Stimulated activated naive CD8-positive, alpha-beta T cell treated with anti-CD3 and anti-CD28 coated beads, Interleukin-15, Interleukin-2, amounts not matched to agents 100 ng/mL and 50 ng/mL, for 24 hours (primary cell): ENCODE measurements around the gene TEKT4.
"Not testable (repeated sequence)": the region's sequence is repeated elsewhere in the genome, so short reads cannot be mapped to it uniquely, and the experiment has no call there.

Experiments
- H3K27ac Mint-ChIP-seq: one replicate; pipeline ENCODE4 v1.8.0; 2021; ENCODE audit warnings: mild to moderate bottlenecking, mixed read lengths
- H3K27me3 Mint-ChIP-seq: one replicate; pipeline ENCODE4 v1.8.0; 2021; ENCODE audit warnings: mixed read lengths
- H3K36me3 Mint-ChIP-seq: one replicate; pipeline ENCODE4 v1.8.0; 2021; ENCODE audit warnings: low read depth, mixed read lengths
- H3K4me1 Mint-ChIP-seq: one replicate; pipeline ENCODE4 v1.8.0; 2021; ENCODE audit warnings: low read depth, mixed read lengths
- H3K4me3 Mint-ChIP-seq: one replicate; pipeline ENCODE4 v1.8.0; 2021; ENCODE audit warnings: mild to moderate bottlenecking, mixed read lengths
- H3K9me3 Mint-ChIP-seq: one replicate; pipeline ENCODE4 v1.8.0; 2021; ENCODE audit warnings: mixed read lengths

TEKT4 gene

DNA sequence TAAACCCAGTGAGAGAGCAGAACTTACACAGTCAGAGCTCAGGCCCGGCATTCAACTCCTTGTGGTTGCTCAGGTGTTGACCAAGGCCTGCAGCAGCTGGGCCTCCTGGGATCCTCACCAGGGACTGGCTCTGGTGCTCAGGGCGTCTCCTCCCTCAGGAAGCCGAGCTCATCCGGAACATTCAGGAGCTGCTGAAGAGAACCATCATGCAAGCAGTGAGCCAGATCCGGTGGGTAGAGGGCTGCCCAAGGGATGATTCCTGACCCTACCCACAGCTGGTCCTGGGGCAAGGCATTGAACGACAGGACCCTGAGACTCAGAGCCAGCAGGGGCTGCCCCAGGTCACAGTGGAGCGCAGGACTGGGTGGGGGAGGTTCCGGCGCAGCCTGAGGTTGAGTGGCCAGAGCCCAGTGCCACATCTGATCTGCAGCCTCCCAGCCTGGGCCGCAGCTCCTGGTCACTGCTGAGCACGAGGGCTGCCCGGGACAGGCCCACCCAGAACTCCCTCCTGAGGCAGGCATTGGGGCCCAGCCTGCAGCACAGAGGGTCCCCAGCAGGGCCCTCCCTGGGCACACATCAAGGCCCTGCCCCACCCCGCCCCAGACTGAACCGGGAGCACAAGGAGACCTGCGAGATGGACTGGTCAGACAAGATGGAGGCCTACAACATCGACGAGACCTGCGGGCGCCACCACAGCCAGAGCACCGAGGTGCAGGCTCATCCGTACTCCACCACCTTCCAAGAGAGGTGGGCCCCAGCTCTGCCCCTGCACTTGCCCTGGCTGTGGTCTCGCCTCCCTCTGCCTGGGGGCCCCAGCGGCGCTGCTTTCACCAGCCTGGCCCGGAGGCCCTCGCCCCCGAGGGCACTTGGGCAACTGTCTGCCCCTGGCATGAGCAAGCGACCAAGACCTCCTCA, 2.4 kb downstream of the TEKT4 start:
- no peaks in the 10 kb centered on the region for H3K4me1 Mint-ChIP-seq
- H3K9me3 Mint-ChIP-seq, result no peaks in the 10 kb centered on the region
- no peak overlapping the region for H3K27ac Mint-ChIP-seq
- H3K4me3 Mint-ChIP-seq, result no peak overlapping the region
- H3K27me3 Mint-ChIP-seq, result no peaks in the 10 kb centered on the region
- H3K36me3 Mint-ChIP-seq, result no peaks in the 10 kb centered on the region

DNA sequence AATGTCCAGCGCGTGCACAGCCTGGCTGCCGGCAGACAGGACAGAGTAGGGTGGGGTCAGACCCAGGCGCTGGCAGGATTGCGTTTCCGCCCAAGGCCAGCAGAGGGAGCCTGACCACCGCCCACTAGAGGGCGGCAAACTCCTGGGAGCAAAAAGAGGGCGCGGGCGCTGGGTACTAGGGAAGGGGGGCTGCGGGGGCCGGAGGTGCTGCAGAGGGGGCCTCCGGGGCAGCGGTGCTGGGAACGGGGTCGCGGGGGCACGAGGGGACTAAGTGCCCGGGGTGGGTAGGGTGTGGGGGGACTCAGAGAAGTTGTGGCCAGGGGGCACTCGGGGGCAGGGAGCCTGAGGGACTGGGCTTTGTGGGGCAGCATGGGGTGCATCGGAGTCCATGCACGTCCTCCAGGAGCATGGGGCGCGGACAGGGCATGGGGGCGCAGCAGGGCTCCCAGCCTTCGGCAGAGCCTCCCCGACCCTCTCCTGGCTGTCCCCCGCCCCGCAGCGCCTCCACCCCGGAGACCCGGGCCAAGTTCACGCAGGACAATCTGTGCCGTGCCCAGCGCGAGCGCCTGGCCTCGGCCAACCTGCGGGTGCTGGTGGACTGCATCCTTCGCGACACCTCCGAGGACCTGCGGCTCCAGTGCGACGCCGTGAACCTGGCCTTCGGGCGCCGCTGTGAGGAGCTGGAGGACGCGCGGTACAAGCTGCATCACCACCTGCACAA, 3.2 kb downstream of the TEKT4 start:
- H3K27me3 Mint-ChIP-seq, result no peaks in the 10 kb centered on the region

DNA sequence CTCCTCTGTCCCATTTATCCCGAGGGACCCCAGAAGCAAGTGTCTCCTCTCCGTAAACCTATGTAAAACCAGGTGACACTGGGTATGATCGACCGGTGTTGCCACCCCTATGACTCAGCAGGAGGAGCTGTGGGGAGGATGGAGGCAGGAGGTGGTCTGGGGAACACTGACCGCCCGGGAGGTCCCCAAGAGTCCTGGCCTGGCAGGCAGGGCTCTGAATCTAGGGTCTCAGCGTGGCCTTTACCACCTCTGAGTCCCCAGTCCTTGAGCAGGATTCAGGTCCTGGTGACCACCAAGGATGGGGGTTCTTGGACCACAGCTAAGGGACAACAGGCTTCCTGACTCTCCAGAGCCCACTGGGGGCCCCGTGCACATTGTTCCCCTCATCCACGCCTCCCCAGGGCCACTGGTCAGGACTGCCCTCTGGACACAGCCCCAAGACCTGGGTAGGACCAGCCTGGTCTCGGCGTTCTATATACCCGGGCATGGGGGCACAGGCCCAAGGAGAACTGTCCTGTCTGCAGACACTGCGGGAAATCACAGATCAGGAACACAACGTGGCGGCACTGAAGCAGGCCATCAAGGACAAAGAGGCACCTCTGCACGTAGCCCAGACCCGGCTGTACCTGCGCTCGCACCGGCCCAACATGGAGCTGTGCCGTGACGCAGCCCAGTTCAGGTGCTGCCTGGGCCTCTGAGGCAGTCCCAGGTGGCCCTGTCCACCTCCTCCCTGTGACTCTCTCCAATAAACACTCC, 4.0 kb downstream of the TEKT4 start:
- Mint-ChIP-seq H3K4me1 (no peaks in the 10 kb centered on the region), H3K27me3 (no peaks in the 10 kb centered on the region), H3K27ac (no peak overlapping the region), H3K9me3 (no peaks in the 10 kb centered on the region), H3K4me3 (no peak overlapping the region), H3K36me3 (no peaks in the 10 kb centered on the region)

More for the DNA sequence above, 3.2 kb downstream of the TEKT4 start:
- Mint-ChIP-seq H3K9me3 (no peaks in the 10 kb centered on the region), H3K36me3 (no peaks in the 10 kb centered on the region), H3K4me3 (no peak overlapping the region), H3K27ac (no peak overlapping the region), H3K4me1 (no peaks in the 10 kb centered on the region)

DNA sequence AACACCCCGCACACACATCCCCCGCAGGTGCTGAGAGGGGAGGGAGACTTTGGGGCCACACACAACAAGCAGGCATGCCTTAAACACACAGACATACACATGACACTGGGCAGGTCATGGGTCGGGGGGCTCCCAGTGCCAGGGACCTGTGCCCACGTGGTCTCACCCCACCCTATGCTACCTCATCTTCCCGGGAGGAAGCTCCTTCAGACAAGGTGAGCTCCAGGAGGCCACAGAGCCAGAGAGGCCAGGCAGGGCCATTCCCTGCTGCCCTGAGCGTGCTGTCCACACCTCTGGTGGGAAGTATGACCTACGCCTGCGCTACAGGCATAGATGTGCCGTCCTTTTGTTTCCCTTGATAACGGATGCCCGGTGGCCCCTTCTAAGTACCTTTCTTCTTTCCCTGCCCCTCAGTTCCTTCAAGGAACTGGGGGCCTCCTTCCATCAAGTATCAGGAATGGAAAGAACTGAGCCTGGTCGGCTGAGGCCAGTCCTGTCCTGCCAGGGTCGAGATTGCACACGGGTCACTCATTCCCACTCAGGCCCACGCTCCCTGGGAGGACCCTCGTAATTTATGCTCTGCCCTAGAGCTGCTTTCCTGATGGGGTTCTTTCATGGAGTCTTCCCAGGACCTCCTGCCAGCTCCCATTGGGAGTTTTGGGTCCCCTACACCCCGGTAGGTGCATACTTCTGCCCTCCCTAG, 4.7 kb downstream of the TEKT4 start:
- Mint-ChIP-seq H3K4me3 (no peak overlapping the region), H3K27me3 (no peaks in the 10 kb centered on the region), H3K27ac (no peak overlapping the region), H3K4me1 (no peaks in the 10 kb centered on the region), H3K9me3 (no peaks in the 10 kb centered on the region), H3K36me3 (no peaks in the 10 kb centered on the region)

DNA sequence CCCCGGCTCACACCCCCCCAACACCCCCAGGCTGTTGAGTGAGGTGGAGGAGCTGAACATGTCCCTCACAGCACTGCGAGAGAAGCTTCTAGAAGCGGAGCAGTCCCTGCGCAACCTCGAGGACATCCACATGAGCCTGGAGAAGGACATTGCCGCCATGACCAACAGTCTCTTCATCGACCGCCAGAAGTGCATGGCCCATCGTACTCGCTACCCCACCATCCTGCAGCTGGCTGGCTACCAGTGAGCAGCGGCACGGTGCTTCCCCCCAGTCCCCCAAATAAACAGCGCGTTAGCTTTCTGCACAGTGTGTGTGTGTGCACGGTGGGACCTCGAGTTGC, 5.3 kb downstream of the TEKT4 start:
- Mint-ChIP-seq H3K27ac (no peak overlapping the region), H3K27me3 (no peaks in the 10 kb centered on the region), H3K4me1 (no peaks in the 10 kb centered on the region), H3K9me3 (no peaks in the 10 kb centered on the region), H3K4me3 (no peak overlapping the region), H3K36me3 (no peaks in the 10 kb centered on the region)

- Mint-ChIP-seq H3K9me3 (no peaks in the 10 kb centered on the region), H3K27me3 (no peaks in the 10 kb centered on the region), H3K36me3 (no peaks in the 10 kb centered on the region), H3K4me3 (no peak overlapping the region), H3K27ac (no peak overlapping the region), H3K4me1 (no peaks in the 10 kb centered on the region)
Observed at GRCh38 chr2:94877129-94877528, 5.9 kb downstream of the TEKT4 start.

DNA sequence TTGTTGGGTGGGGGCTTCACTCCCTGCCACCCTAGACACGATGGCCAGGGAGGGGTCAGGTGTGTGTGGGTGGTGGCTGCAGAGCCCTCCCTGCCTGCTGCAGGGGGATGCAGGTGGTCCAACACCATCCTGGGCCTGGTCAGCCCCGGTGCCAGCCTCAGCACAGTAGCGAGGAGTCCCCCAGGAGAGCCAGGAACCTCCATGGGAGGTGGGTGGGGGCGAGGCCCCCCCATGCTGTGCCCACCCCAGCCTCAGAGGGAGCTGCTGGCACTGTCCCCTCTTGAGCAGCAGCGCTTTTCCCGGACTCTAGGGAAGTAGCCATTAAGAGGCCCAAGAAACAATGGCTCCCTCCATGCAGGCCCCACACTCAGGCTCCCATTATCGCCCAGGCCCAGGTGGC, 7.3 kb downstream of the TEKT4 start:
- not testable (repeated sequence) for H3K27me3 Mint-ChIP-seq, H3K27ac Mint-ChIP-seq, H3K36me3 Mint-ChIP-seq, H3K9me3 Mint-ChIP-seq, H3K4me3 Mint-ChIP-seq, H3K4me1 Mint-ChIP-seq

- H3K4me1 Mint-ChIP-seq, result no peaks in the 10 kb centered on the region
- no peak overlapping the region for H3K4me3 Mint-ChIP-seq
- H3K27ac Mint-ChIP-seq, result no peak overlapping the region
- H3K9me3 Mint-ChIP-seq, result no peaks in the 10 kb centered on the region
- no peaks in the 10 kb centered on the region for H3K27me3 Mint-ChIP-seq
- no peaks in the 10 kb centered on the region for H3K36me3 Mint-ChIP-seq
Observed at GRCh38 chr2:94879314-94879981, 8.2 kb downstream of the TEKT4 start.

- Mint-ChIP-seq H3K4me1 (no peaks in the 10 kb centered on the region), H3K4me3 (no peak overlapping the region), H3K9me3 (peaks cover 4% of the 10 kb centered on the region), H3K27me3 (peaks cover 3% of the 10 kb centered on the region), H3K27ac (no peak overlapping the region), H3K36me3 (no peaks in the 10 kb centered on the region)
Observed at GRCh38 chr2:94879982-94880377, 8.8 kb downstream of the TEKT4 start.

- Mint-ChIP-seq H3K27ac (no peak overlapping the region), H3K4me3 (no peak overlapping the region), H3K9me3 (peaks cover 7% of the 10 kb centered on the region), H3K27me3 (peaks cover 5% of the 10 kb centered on the region), H3K4me1 (no peaks in the 10 kb centered on the region), H3K36me3 (no peaks in the 10 kb centered on the region)
Observed at GRCh38 chr2:94880507-94880906, 9.3 kb downstream of the TEKT4 start.

DNA sequence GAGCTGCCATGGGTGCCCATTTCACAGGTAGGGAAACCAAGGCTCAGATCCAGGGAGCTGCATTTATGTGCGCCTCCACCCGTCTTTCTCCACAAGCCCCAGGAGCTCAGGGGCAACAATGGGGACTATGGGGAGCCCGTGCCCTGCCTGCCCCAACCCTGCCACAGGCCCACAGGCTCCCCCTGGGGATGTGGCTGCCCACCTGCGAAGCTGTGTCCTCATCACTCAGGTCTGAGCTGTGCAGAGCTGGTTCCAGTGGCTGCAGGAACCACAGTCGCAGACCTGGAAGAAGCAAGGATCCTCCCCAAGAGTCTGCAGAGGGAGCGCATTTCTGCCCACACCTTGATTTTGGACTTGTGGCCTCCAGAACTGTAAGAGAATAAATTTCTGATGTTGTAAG, 9.8 kb downstream of the TEKT4 start:
- H3K27me3 Mint-ChIP-seq, result peaks cover 5% of the 10 kb centered on the region
- H3K36me3 Mint-ChIP-seq, result no peaks in the 10 kb centered on the region
- no peak overlapping the region for H3K27ac Mint-ChIP-seq
- H3K4me1 Mint-ChIP-seq, result no peaks in the 10 kb centered on the region
- peaks cover 10% of the 10 kb centered on the region for H3K9me3 Mint-ChIP-seq
- no peak overlapping the region for H3K4me3 Mint-ChIP-seq

GRCh38 chr2:94890234-94890633, 19.0 kb downstream of the TEKT4 start:
- Mint-ChIP-seq H3K27ac (no peak overlapping the region), H3K27me3 (peaks cover 14% of the 10 kb centered on the region), H3K4me3 (no peak overlapping the region), H3K36me3 (no peaks in the 10 kb centered on the region), H3K4me1 (no peaks in the 10 kb centered on the region), H3K9me3 (peaks cover 4% of the 10 kb centered on the region)

DNA sequence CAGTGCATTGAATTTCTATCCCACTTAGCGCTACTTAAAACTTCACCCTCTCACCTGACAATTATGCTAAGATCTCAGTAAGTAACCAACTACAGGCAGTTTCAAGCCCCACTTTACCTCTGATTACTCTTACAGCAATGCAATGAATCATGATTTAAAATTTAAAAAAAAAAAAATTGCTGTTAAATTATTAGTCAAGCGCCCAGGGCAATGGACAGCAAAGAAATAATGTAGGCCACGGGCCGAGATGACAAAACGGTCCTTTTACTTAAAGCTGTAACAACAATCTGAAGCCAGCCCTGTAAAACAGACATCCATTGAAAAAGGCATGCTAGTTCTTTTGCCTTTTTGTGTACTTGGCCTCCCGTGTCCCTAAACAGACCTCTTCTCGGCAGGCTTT, 24.0 kb downstream of the TEKT4 start:
- peaks cover 18% of the 10 kb centered on the region for H3K27me3 Mint-ChIP-seq
- H3K9me3 Mint-ChIP-seq, H3K36me3 Mint-ChIP-seq, H3K27ac Mint-ChIP-seq, H3K4me3 Mint-ChIP-seq, H3K4me1 Mint-ChIP-seq: not testable (repeated sequence)

DNA sequence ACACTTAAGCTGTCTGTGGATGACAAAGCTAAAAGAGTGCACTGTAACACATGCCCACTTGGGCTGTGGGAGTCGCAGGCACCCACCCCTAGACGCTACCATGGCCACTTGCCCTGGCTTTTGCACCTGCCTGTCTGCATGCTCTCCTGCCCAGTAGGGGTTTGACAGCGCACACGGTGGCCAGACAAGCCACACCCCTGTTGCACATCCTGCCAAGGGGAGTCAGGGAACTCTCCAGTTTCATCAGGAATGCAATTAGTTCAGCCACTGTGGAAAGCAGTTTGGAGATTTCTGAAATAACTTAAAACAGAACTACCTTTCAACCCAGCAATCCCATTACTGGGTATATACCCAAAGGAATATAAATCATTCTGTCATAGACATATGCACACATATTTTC, 35.7 kb downstream of the TEKT4 start:
- H3K27ac Mint-ChIP-seq, H3K9me3 Mint-ChIP-seq, H3K36me3 Mint-ChIP-seq, H3K27me3 Mint-ChIP-seq, H3K4me1 Mint-ChIP-seq, H3K4me3 Mint-ChIP-seq: not testable (repeated sequence)
